HL-60/S4 treated with retinoic acid at 250 ng/mL for 4 days and 3 days (cell line): Measurements from ENCODE around the gene SERPINB6.
"Not testable (repeated sequence)": the region's sequence is repeated elsewhere in the genome, so short reads cannot be mapped to it uniquely, and the experiment has no call there.

Experiments used
- in situ Hi-C: fragments of 300-500 bp; cut with MboI; formaldehyde crosslinking; loops from 2 replicates; pipeline ENCODE4 v1.7.0; 2022; ENCODE audit warnings: low sequenced_read_pairs

The SERPINB6 gene

DNA sequence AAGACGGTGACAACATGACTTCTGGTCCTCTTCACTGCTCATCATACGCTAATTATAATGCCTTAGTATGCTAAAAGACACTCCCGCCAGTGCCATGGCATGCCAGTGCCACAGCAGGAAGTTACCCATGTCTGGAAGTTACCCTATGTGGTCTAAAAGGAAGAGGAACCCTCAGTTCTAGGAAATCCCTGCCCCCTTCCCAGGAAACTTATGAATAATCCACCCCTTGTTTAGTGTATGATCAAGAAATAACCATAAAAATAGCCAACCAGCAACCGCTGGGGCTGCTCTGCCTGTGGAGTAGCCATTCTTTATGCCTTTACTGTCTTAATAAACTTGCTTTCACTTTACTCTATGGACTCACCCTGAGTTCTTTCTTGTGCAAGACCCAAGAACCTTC lies 52.4 kb downstream of the SERPINB6 start:
- in situ Hi-C loops: no loop called here

DNA sequence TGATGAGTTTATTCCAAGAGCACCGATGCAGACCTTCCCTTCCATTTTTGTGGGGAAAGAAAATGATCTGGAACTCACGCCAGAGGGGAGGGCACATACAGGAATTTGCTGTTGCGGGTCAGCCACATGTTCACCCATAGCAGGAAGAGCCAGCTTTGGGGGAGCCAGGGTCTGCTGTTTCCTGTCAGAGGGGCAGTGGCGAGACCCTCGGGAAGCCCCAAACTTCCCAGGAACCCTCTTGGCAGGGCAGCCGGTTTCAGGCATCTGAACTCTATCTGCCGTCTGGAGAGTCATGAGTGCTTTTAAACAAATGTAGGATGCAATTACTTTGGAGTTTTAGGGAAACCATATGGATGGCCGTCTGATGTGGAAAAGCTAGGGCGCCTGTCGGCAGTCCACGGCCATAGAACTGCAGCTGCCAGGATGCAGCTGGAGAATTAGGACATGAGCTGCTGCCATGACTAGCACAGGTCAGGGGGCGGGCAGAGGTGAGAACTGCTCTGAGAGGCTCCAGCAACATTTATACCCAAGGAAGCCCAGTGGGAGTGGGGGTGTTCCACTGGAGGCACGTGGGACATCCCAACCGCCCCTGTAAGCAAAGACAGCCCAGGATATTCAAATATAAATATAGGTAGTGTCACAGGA lies 53.4 kb downstream of the SERPINB6 start:
- in situ Hi-C loops: no loop called here

DNA sequence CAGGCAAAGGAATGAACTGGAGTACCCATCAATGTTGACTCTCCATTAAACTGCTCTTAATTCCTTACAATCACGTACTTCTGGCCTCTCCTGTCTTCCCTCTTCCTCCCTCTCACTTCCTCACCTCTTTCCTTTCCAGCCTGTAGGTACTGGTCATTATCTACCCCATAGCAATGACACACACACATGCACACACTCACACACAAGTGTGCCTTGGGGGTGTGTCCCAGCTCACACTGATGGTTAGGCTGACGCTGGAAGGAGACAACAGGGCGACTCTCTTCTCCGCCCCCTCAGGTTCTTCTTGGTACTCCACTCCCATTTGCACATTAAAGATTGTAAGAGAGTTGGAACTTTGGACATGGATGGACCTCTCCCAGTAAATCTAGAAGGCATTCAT lies 54.3 kb downstream of the SERPINB6 start:
- in situ Hi-C loops: no loop called here

DNA sequence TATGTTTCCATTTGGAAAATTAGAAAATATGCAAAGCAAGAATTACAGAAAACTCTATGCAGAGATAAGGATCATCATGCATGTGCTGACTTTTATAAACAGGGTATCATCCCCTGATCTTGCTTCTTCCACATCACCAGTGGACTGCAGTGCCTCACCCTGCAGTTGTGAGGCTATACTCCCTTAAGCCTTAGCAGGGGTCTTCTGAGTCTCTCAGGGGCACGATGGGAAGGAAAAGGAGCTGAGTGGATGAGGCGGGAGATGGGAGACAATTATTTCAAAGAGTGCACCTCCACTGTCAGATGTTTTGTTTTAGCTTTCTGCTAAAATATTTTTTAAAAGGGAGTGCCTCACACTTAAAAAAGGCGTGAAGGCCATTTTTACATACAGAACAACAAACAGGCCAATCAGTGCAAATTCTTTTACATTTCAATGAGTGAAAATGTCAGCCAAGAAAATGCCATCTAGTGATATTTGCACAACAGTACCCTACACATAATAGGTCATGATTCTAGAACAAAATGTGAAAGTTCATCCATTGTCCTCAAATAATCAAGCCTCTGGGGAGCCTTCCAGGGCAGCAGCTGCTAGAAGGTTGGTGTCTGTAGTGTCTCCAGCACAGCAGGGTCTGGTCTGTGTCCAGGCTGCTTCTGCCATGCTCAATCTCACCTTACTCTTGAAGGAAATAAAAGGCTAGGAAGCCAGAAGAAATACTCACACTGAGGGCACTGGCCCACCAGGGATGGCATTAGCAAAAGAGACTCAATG lies 55.0 kb downstream of the SERPINB6 start:
- in situ Hi-C loops: no loop called here

DNA sequence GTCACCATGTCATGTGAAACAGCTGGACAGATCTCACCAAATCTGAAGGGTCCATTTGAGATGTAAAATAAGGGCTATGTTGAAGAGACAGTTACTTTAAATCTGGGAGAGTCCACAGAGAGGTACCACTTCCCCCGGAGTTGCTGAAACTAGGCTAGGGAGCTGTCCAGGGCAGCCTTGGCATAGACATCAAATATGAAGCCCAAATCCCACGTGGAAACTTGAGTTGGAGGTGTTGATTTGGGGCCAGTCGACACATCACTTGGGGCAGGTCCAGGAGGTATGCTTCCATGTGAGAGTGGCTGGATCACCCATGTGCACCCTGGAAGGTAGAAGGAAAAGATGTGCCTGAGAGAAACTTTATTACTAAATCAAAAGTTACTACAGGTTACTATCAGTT lies 56.2 kb downstream of the SERPINB6 start:
- in situ Hi-C loops: no loop called here

DNA sequence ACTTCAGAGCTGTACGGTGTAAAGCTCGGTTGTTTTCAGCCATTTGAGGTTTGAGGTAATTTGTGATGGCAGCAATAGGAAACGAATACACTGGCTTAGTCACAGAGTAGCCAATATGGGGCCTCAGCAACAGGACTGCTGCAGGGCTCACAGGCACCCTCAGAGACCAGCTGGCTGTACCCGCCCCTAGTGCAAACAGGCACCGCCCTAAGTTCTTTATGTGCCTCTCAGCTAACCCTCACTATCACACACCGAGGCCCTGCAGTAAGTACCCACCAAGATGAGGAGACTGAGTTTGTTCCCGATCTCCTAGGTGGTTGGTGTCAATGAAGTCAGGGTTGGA lies 57.1 kb downstream of the SERPINB6 start:
- in situ Hi-C loops: no loop called here

DNA sequence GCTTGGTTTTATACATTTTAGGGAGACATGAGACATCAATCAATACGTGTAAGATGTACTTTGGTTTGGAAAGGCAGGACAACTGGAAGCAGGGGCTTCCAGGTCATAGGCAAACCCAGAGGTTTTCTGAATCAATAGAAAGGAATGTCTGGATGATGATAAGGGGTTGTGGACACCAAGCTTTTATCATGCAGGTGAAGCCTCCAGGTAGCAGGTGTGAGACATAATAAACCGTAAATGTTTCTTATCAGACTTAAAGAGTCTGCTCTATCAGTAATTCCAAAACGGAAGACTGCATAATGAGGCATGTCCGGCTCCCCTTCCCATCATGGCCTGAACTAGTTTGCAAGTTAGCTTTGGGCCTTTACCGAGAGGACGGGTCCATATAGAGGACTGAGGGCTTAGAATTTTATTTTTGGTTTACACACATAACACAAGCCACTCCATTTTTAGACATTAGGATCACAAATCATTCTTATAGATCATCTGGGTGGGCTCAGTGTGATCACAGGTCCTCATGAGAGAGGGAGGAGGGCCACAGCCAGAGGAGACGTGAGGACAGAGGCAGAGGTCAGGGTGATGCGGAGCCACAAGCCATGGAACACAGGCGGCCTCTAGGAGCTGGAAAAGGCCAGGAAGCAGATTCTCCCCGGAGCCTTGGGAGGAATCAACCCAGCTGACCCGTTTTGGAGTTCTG lies 57.6 kb downstream of the SERPINB6 start:
- in situ Hi-C loops: no loop called here

DNA sequence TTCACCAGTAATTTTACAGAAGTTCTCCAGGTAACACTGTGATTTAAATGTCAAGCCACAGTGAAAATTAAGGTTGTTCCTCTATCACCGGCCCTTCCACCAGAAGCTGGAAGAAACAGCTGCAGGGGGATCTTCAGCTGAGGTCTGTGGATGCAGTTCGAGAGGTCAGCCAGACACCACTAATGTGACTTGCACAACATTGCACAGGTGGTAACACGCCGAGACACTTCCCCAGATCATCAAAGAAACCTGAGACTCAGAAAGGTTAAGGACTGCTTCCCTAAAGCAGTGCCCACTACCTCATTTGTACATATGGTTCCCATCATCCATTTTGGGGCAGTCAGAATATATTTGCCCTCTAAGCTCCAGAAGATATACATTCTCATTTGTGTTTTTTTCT lies 60.2 kb downstream of the SERPINB6 start:
- in situ Hi-C loops: no loop called here

DNA sequence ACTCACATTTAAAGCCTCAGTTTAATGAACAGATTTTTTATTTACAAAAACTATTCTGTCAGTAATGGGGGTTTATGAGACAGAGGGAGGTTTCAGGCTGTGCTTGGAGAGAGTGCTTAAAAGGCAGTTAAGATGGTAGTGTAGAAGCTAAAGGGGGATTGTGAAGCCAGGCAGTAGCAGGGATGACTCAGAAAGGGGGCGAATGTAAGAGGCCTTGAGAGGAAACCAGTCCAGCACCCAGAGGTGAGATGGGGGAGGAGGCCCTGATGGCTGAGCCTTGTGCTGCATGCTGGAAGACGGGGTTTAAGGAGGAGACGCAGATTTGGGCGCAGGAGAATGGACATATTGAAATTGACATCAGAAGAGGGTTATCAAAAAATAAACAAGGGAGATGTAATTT lies 61.6 kb downstream of the SERPINB6 start:
- in situ Hi-C loops: no loop called here

DNA sequence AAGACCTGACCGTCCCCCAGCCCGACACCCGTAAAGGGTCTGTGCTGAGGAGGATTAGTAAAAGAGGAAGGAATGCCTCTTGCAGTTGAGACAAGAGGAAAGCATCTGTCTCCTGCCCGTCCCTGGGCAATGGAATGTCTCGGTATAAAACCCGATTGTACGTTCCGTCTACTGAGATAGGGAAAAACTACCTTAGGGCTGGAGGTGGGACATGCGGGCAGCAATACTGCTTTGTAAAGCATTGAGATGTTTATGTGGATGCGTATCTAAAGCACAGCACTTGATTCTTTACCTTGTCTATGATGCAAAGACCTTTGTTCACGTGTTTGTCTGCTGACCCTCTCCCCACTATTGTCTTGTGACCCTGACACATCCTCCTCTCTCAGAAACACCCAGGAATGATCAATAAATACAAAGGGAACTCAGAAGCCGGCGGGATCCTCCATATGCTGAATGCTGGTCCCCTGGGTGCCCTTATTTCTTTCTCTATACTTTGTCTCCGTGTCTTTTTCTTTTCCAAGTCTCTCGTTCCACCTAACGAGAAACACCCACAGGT lies 62.2 kb downstream of the SERPINB6 start:
- in situ Hi-C loops: not testable (repeated sequence)

DNA sequence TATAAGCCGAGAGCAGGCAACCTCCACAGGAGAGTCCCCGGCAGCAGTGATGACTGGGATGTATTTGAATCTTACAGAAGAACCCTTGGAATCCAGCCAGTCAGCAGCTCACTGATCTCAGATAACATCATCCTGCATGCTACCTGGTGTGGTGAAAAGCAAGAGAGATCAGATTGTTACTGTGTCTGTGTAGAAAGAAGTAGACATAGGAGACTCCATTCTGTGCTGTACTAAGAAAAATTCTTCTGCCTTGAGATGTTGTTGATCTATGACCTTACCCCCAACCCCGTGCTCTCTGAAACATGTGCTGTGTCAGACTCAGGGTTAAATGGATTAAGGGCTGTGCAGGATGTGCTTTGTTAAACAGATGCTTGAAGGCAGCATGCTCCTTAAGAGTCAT lies 62.9 kb downstream of the SERPINB6 start:
- in situ Hi-C loops: not testable (repeated sequence)

DNA sequence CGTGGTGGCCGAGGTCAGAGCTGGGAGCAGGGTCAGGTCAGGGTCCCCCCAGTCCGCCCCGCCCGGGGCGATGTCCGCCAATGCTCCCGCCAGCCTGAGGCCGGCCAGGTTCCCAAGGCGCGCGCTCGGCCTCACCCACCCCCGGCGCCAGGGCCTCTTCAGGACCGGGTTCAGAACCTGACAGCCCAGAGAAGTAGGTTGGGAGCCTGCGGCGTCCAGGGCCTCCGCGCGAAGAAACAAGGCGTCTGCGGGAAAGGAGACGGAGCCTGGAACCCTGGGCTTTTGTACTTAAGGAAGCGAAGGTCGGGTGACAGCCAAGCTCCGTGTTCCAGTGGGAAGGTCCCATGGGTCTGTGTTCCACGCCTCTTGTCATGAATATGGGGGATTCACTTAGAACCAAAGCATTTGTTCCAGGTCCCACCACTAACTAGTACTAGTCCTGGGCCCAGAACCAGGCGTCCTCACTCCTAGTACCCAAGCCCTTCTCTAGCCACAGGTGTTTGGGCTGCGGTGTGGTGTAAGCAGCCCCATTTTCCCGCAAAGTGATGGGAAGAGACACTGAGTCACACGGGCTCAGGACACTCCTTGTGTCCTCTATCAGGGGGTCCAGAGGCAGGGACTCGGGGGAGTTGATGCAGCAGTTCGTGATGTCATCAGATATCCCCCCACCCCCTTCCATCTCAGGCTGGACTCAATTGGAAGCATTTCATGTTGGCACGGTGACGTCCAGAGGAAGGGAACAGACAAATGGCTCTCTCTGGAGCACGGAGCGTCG lies 67.8 kb downstream of the SERPINB6 start:
- in situ Hi-C loops: not testable (repeated sequence)

DNA sequence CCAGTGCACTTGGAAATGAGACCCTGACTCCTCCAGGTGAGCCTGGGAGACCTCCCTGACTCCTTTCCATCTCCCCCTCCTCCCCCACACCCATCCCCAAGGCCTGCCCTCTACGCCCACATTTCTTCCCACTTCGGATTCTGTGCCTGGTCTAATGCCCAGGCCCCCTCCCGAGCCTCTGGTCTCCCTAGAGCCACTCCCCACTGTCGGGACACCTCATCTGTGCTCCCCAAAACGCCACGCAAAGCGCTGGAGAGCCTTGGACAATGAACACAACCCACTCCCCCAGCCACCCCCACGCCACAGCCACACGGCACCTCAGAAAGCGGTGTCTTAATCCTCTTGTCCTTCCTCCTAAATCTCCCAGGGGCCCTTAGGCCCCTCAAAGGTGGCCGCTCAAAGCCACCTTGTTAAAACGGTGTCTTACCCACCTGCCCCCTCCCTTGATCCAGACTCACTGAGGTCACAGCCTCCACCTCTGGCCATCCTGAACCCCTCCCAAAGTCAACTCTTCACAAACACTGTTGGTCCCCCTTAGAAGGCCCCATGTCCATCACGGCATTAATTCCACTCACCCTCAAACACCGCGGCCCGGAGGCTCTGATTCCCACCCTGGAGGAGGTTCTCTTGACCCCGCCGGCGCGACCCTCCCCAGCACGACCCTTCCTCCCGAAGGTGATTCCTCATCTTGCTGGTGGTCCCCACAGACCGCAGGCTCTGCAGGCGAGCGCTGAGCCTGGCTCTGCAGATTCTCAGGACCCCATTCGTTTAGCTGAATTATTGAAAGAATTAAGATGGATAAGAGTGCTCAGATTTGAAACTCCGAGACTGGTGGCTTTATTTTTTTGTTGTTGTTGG lies 69.5 kb downstream of the SERPINB6 start:
- in situ Hi-C loops: not testable (repeated sequence)

DNA sequence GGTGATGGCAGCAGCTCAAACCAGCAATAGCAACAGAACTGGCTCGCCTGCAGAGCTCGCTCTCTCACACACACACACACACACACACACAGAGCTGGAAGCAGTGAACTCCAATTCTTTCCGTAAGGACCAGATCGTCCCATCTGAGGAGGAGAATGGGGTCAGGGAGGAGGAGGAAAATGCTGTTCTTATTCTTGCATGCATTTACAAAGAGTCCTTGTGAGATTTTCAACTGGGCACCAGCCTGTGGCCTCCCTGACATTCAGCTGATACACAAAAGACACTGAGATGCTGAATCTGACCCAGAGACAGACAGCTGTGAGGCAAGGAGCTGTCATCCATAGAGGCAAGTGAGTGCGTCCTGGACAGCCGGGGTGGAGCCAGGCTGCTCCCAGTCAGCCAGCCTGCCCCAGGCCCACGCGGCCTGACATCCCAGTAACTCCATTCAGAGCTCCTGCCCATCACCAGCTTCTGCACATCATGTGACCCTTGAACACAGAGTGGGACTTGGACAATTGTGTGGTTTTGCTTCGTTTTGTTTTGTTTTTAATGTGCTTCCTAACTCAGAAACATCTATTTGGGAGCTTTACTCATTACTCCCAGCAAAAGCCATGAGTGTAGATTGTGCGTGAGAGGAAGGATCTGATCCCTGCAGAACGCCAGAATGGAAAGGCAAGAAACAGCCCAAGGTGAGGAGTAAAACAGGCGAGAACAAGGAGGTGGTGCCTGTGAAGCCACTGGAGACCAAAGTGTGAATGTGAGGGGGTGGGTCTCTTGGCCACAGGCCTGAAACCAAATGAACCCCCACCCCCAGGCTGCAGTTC lies 70.3 kb downstream of the SERPINB6 start:
- in situ Hi-C loops: no loop called here

DNA sequence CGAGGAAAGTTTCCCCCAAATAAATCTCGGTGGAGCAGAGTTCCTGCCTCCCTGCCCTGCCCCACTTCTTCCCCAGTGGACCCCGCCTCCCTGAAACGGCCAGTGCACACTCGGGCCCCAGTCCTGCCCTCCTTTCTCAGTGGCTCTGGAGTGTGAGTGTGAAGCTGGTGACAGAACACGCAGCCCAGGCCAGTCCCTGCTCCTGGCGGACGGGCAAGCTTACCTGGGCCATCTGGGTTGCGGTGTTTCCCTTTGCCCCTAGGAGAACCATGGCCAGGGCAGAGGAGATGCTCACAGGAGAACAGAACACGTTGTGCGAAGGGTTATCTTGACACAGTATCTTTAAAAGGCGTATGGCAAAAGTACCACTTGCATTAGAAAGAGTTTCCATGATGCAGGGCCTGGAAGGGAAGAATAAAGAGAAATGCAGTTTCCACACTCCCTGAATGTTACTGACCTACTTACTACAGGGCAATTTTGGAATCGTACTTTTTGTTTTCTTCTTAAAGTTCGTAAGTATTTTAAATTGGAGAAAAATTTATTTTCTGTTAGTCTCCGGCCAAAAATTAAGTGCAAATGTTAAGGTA lies 71.1 kb downstream of the SERPINB6 start:
- in situ Hi-C loops: no loop called here

DNA sequence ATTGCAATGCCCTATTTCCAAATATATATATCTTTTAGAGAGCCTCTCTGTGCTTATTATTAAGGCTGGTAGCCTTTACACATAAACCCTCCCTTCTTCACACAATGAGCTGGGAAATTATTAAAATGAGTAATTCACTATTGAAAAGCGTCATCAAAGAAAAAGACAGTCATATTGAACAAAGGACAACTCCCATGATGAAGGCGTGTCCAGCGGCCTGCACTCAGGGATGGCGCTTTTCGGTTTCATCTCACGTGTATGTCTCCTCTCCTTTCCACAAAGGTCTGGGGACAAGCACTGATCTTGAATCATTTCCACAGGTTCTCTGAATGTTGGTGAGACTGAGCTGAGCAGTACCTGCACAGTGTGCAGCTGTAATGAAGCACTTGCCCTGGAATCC lies 71.8 kb downstream of the SERPINB6 start:
- in situ Hi-C loops: no loop called here
